Activated T-cell treated with anti-CD3 and anti-CD28 coated beads for 48 hours (primary cell): ENCODE data around the gene RFPL1.
"Not testable (repeated sequence)": the region's sequence is repeated elsewhere in the genome, so short reads cannot be mapped to it uniquely, and the experiment has no call there.

Experiments used
- DNase-seq: peaks from one replicate; pipeline ENCODE4 v3.0.0-alpha.2; 2020; ENCODE audit warnings: low read depth

Gene RFPL1

GRCh38 chr22:29438283-29438682, at the start of gene RFPL1:
RFPL1 (plus strand) TSS chr22:29438583.
- DNase-seq = not testable (repeated sequence)

GRCh38 chr22:29388759-29389090, 49.7 kb upstream of the RFPL1 start:
- no peak for DNase-seq

GRCh38 chr22:29390270-29390669, 48.1 kb upstream of the RFPL1 start:
- no peak for DNase-seq

DNA sequence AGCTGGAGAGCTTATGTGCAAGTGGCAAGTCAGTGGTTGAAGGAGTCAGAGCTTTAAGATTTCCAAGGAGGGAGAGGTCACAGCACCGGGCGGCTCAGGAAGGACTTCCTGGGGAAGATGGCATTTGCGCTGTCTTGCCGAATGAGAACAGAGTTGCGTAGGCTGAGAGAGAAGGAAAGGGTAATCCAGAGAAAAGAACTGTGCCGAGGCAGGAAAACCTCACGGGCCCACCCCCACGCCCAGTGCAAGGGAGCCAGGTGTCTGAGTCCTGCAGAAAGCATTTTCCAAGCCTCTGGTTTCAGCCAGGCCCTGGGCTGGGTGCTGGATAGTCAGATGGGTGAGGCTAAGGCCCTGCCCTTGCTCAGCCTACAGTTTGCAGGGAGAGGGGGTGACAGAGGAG, 46.8 kb upstream of the RFPL1 start:
- DNase-seq = no peak

DNA sequence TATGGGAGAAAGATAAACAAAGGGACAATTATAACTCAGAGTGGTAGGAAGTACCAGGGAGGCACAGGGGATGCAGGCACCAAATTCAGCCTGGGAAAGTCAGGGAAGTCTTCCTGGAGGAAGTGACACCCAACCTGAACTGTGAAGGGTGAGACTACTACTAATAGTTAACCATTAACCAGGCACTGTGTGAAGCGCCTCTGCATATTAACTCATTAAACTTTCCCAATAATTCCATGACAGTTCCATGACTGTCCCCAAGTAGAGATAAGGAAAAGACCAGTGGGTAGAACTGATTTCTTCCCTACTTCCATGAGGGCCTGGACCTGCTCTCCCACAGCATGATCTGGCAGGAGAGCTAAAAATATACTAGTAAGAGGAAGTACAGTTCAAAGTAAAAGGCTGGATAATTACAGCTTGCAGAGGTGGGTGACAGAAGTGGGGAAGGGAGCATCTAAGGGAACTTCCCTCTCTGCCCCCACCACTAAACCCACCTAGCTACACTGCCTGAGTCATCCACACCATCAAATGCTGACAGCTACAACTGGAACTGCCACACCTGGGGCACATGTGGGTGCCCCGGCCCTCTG, 45.3 kb upstream of the RFPL1 start:
- DNase-seq = no peak

- peak; percentile 47 for DNase-seq
Observed at GRCh38 chr22:29394931-29395581, 43.3 kb upstream of the RFPL1 start.

- DNase-seq = no peak
Observed at GRCh38 chr22:29396126-29396525, 42.3 kb upstream of the RFPL1 start.

- no peak for DNase-seq
Observed at GRCh38 chr22:29397791-29398190, 40.6 kb upstream of the RFPL1 start.

- no peak for DNase-seq
Observed at GRCh38 chr22:29400576-29400975, 37.8 kb upstream of the RFPL1 start.

GRCh38 chr22:29401538-29401937, 36.8 kb upstream of the RFPL1 start:
- DNase-seq = not testable (repeated sequence)

DNA sequence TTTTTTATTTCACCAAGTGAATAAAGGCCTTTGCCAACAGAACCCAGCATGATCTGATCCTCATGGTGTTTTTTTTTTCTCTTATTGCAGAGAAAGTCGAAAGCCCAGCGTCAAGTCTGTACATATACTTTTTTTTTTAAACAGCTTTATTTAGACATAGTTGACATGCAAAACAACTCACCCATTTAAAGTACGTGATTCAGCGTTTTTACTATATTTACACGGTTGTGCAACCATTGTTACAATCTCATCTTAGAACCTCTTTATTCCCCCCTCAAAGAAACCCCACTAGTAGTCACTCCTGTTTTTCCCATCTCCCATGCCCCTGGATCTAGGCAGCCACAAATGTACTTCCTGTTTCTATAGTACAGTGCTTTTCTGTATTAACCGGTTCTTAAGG, 29.4 kb upstream of the RFPL1 start:
- DNase-seq = no peak

DNA sequence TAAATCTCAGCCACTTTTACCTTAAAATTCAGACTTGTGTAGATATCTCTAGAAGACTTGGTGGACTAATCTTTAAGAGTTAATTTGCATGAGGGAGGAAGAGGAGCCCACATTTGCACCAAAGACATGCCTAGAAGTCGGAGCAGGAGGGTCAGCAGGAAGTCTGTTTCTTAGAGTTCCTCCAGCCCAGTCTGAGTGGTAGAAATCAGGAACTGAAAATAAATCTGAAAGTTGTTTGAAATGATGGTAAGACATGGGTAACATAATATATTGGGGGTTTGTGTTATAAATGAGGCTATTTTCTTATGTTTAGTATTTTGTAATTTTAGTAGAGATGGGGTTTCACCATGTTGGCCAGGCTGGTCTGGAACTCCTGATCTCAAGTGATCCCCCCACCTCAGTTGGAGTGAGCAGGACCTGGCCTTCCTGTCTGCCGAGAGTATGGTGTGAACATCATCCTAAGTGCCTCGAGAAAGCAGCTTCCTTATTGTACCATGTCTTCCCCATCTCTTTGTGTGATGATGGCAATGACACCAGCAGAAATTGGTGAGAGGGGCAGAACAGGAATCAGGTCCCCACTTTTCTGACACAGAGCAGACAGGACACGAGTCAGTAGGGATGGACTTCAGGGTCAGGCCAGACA, 26.7 kb upstream of the RFPL1 start:
- not testable (repeated sequence) for DNase-seq

GRCh38 chr22:29412772-29413171, 25.6 kb upstream of the RFPL1 start:
- peak; percentile 4 for DNase-seq

DNA sequence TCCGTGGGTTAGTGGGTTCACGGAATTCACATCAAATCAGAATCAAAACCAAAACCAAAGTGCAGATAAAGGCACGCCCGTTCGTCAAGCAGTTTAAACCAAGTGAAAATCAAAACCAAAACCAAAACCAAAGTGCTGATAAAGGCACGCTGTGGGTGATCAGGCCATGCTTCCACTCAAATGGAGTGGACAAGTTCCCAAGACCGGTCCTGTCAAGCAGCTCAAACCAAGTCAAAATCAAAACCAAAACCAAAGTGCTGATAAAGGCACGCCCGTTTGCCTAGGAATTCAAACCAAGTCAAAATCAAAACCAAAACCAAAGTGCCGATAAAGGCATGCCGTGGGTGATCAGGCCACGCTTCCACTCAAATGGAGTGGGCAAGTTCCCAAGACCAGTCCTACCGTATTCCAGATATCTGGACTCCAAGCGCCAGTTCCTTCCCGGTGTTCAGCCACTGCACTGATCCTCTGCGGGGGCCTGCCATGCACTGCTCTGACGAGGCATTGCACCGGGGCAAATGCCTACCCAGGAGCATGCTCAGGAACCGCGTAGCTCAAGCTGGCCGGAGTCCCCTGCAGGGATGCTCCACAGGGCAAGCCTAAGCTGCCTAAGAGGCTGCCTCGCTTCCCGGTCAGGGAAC, 23.3 kb upstream of the RFPL1 start:
- peak; percentile 43 for DNase-seq

- not testable (repeated sequence) for DNase-seq
Observed at GRCh38 chr22:29418704-29419103, 19.7 kb upstream of the RFPL1 start.

GRCh38 chr22:29426476-29426875, 11.9 kb upstream of the RFPL1 start:
- DNase-seq = no peak

GRCh38 chr22:29427176-29427760, 11.1 kb upstream of the RFPL1 start:
- DNase-seq = no peak

- no peak for DNase-seq
Observed at GRCh38 chr22:29431986-29432385, 6.4 kb upstream of the RFPL1 start.

DNA sequence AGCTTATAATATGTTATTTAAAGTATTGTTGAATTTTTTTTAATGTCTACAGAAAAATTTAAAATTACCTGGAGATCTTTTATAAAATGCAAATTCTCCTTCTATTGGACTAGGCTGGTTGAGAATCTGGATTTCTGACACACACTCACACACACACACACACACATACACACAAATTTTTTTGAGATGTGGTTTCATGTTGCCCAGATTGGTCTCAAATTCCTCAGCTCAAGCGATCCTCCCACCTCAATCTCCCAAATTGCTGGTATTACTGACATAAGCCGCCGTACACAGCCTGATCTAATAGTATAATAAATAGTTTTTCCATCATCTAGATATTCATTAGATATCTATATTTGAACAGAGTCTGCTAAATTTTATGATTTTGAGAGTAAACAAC, 4.5 kb upstream of the RFPL1 start:
- no peak for DNase-seq

GRCh38 chr22:29434288-29434687, 4.1 kb upstream of the RFPL1 start:
- no peak for DNase-seq

- no peak for DNase-seq
Observed at GRCh38 chr22:29435236-29436136, 2.9 kb upstream of the RFPL1 start.

- no peak for DNase-seq
Observed at GRCh38 chr22:29442976-29443375, 4.6 kb downstream of the RFPL1 start.
